GM12878 (cell line): ENCODE results near the gene SPINK4. TPM values are rescaled to one million over a fixed set of nuclear protein-coding genes. Genes with fewer than 3 reads are reported as not detected.

ENCODE experiments used
- ATAC-seq: fragments of 200-7000 bp; cut with Tn5 transposase; 3 replicates; pipeline ENCODE4 v1.9.1; 2020; ENCODE audit warnings: mild to moderate bottlenecking, moderate library complexity
- BruUV-seq: library from RNA; stranded (reverse); fragments of 400-500 nt; replicated peaks from 2 replicates; lab custom pipeline; 2021; lab: Mats Ljungman, UMichigan
- CTCF ChIA-PET: fragments of 300-600 bp; sonication (Branson Sonifier 250); formaldehyde crosslinking; extraction: SDS; loops from one replicate; lab custom pipeline; 2021; ENCODE audit warnings: inconsistent platforms; lab: Yijun Ruan, JAX
- POLR2A ChIA-PET: fragments of 350-600 bp; formaldehyde crosslinking; extraction: SDS; loops from one replicate; lab custom pipeline; 2021; ENCODE audit warnings: inconsistent platforms; lab: Charles Lee
- RAD21 ChIA-PET: fragments of 300-600 bp; sonication (Branson Sonifier 250); formaldehyde crosslinking; loops from one replicate; lab custom pipeline; 2023; ENCODE audit warnings: antibody characterized with exemption; ENCODE audit not compliant: unreplicated experiment; lab: Charles Lee
- SMC1A ChIA-PET: fragments of 300-600 bp; sonication (Branson Sonifier 250); formaldehyde crosslinking; loops from one replicate; lab custom pipeline; 2023; ENCODE audit not compliant: unreplicated experiment, uncharacterized antibody; lab: Charles Lee
- DNase-seq: peaks from one replicate; pipeline ENCODE4 v3.0.0-alpha.2; 2011; ENCODE audit warnings: low read depth, low spot score
- FAIRE-seq: peaks from 3 replicates; lab custom pipeline; 2011; peaks lifted over from hg19 to GRCh38; lab: Jason Lieb, UNC
- H2AFZ ChIP-seq: 2 replicates; pipeline ENCODE4 v1.6.0; 2011; ENCODE audit warnings: low read depth, low read length, control low read depth; ENCODE audit not compliant: control insufficient read depth
- H3K27ac ChIP-seq: 2 replicates; pipeline ENCODE4 v1.5.1; 2011; ENCODE audit warnings: control low read depth; ENCODE audit not compliant: control insufficient read depth, insufficient read depth
- H3K27me3 ChIP-seq, 2 experiments: replicated peaks in 1 of 2; 2 replicates each; pipeline versions ENCODE4 v1.6.0 to v1.6.1; 2011; ENCODE audit warnings: low read length in 1 of 2; ENCODE audit not compliant: control insufficient read depth in 2 of 2, insufficient read depth in 2 of 2
- H3K36me3 ChIP-seq, 2 experiments: 2 replicates each; pipeline ENCODE4 v1.5.1; 2011; ENCODE audit warnings: low read length in 1 of 2; ENCODE audit not compliant: control insufficient read depth in 2 of 2, insufficient read depth in 2 of 2
- H3K4me1 ChIP-seq: 2 replicates; pipeline ENCODE4 v1.6.1; 2011; ENCODE audit warnings: mild to moderate bottlenecking, low read length, moderate library complexity, mixed read lengths; ENCODE audit not compliant: control insufficient read depth, insufficient read depth
- H3K4me2 ChIP-seq: 2 replicates; pipeline ENCODE4 v1.6.0; 2011; ENCODE audit warnings: control low read depth; ENCODE audit not compliant: control insufficient read depth, insufficient read depth
- H3K4me3 ChIP-seq: fragments of 200-600 bp; sonication (generic); 2 replicates; pipeline ENCODE4 v1.5.1; 2016
- H3K79me2 ChIP-seq: 2 replicates; pipeline ENCODE4 v1.6.0; 2011; ENCODE audit warnings: low read length; ENCODE audit not compliant: control insufficient read depth, insufficient read depth
- H3K9ac ChIP-seq: 2 replicates; pipeline ENCODE4 v1.8.0; 2011; ENCODE audit warnings: low read length, control low read depth, mixed read lengths; ENCODE audit not compliant: control insufficient read depth, insufficient read depth
- H3K9me3 ChIP-seq: replicated peaks from 3 replicates; pipeline ENCODE4 v1.5.1; 2011; ENCODE audit warnings: mild to moderate bottlenecking, low read length; ENCODE audit not compliant: control insufficient read depth, insufficient read depth
- H4K20me1 ChIP-seq: 2 replicates; pipeline ENCODE4 v1.6.0; 2011; ENCODE audit not compliant: control insufficient read depth, insufficient read depth
- BCL11A ChIP-seq: IDR thresholded peaks from 2 replicates; pipeline ENCODE4 v1.6.1; 2011; ENCODE audit warnings: low read depth, low read length
- ELK1 ChIP-seq: IDR thresholded peaks from 2 replicates; pipeline ENCODE4 v1.6.1; 2012; ENCODE audit warnings: low read depth, low read length, improper control_type of control experiment
- EP300 ChIP-seq, 2 experiments: fragments of 150-350 bp in 1 of 2; IDR thresholded peaks; 2 replicates each; pipeline ENCODE4 v1.6.1; 2011 to 2012; ENCODE audit warnings: low read depth in 2 of 2, low read length in 2 of 2, borderline replicate concordance in 1 of 2, improper control_type of control experiment in 1 of 2, inconsistent platforms in 1 of 2; ENCODE audit not compliant: control insufficient read depth in 1 of 2
- RAD51 ChIP-seq: fragments of 450-650 bp; IDR thresholded peaks from 2 replicates; pipeline ENCODE4 v1.6.1; 2016; ENCODE audit warnings: moderate library complexity, mild to moderate bottlenecking, inconsistent platforms
- SIX5 ChIP-seq: IDR thresholded peaks from 2 replicates; pipeline ENCODE4 v1.6.1; 2011; ENCODE audit warnings: mild to moderate bottlenecking, low read depth, low read length, moderate library complexity; ENCODE audit not compliant: severe bottlenecking
- ZNF217 ChIP-seq: fragments of 450-650 bp; IDR thresholded peaks from 2 replicates; pipeline ENCODE4 v1.6.1; 2017; ENCODE audit warnings: antibody characterized with exemption, mild to moderate bottlenecking
- WGBS: methylation state at CpG from one replicate; pipeline ENCODE4 v1.1.6; 2016; ENCODE audit warnings: low lambda C conversion rate; ENCODE audit not compliant: insufficient replicate concordance, insufficient coverage; ENCODE audit errors: missing lambda C conversion rate; 5-methylcytosine and 5-hydroxymethylcytosine counted together
- in situ Hi-C: fragments of 300-500 bp; cut with MboI; formaldehyde crosslinking; loops from 9 replicates; pipeline ENCODE4 v1.14.3; 2018; ENCODE audit warnings: mixed read lengths
- intact Hi-C: fragments of 100-400 bp; cut with micrococcal nuclease; formaldehyde crosslinking; loops from one replicate; pipeline ENCODE4 v1.14.2; 2022; ENCODE audit not compliant: unreplicated experiment
- polyA plus RNA-seq, 11 experiments: library from polyadenylated mRNA; depleted of rRNA in 4 of 11; unstranded in 6 of 11; stranded (reverse) in 5 of 11; fragments of >200 nt; fragmentation: Nextera tagmentation in 4 of 11; fragmentation: Illumina TruSeq in 1 of 11; extraction: Ambion mirVana in 4 of 11; extraction: Trizol in 1 of 11; gene quantifications; 1 replicate in 1 of 11; 2 replicates in 10 of 11; pipeline versions ENCODE4 v1.2.1 to v1.2.3, GENCODE V29; 2011 to 2016; ENCODE audit warnings: inconsistent platforms in 2 of 11, missing spikeins in 2 of 11, low read depth in 1 of 11
- total RNA-seq, 4 experiments: library from RNA; depleted of rRNA in 3 of 4; stranded (reverse); fragments of >200 nt in 3 of 4; fragmentation: Illumina TruSeq in 1 of 4; extraction: Trizol in 1 of 4; gene quantifications; 2 replicates each; pipeline versions ENCODE4 v1.2.1 to v1.2.3, GENCODE V29; 2013 to 2021

SPINK4 gene
- total and polyA plus RNA-seq, 10 of the 15 experiments (the other 5 are each of a cell fraction or from before 2014, with no cell fraction given) = not detected

- in situ Hi-C loops = no loop called here
- POLR2A ChIA-PET = interaction anchor here (0.6 kb wide), 1 partner anchor 251 kb away, joined by 3 read pairs; no protein-coding TSS in a partner anchor
Observed at GRCh38 chr9:33288235-33288634, 48.3 kb downstream of the SPINK4 start.

More at GRCh38 chr9:33288235-33288634, 48.3 kb downstream of the SPINK4 start:
- WGBS = 81% methylated on average over 4 of the region's 4 CpGs
- H3K4me1 ChIP-seq = peaks cover 5% of the 10 kb centered on the region
- H3K4me2 ChIP-seq = no peak overlapping the region
- H3K9ac ChIP-seq = no peak overlapping the region
- ChIA-PET CTCF (interaction anchor here (1.1 to 3.5 kb wide), 11 partner anchors 9 to 185 kb away, joined by 3 to 32 read pairs (median 7); partner anchors contain the start of gene NOL6), SMC1A (interaction anchor here (0.7 to 1.8 kb wide), 5 partner anchors 9 to 128 kb away, joined by 3 to 19 read pairs (median 5); no protein-coding TSS in a partner anchor), RAD21 (interaction anchor here (0.9 to 1.8 kb wide), 3 partner anchors 9 to 179 kb away, joined by 4 to 13 read pairs (median 6); partner anchors contain the start of gene AQP3)
- ATAC-seq = no peak
- no peak overlapping the region for H3K27ac ChIP-seq
- no peak for FAIRE-seq
- H3K79me2 ChIP-seq = peaks cover 30% of the 10 kb centered on the region
- H3K4me3 ChIP-seq = no peak overlapping the region
- peaks cover 0 to 5% of the 10 kb centered on the region in 2 experiments; a peak in 1 of 4 replicates for H3K36me3 ChIP-seq
- no peaks in the 10 kb centered on the region for H3K27me3 ChIP-seq
- intact Hi-C loops = loop anchor here (10.0 kb wide), 1 partner anchor 167 kb away; no protein-coding TSS in a partner anchor
- BruUV-seq = no TSS peak
- H2AFZ ChIP-seq = no peak overlapping the region
- TF ChIP-seq EP300 (IDR thresholded peaks at IDR 0.05; ENCODE audit: borderline replicate concordance in 1 of 2, control insufficient read depth in 1 of 2, low read depth in 2 of 2, low read length in 2 of 2) = no peak
- TF ChIP-seq ZNF217 = no peak
- no peak for TF ChIP-seq BCL11A
- no peak for TF ChIP-seq RAD51
- no peak for TF ChIP-seq SIX5
- no peak for TF ChIP-seq ELK1
- H4K20me1 ChIP-seq = no peaks in the 10 kb centered on the region
- no peaks in the 10 kb centered on the region for H3K9me3 ChIP-seq
- DNase-seq = no peak
